Nephron (organoid): ENCODE results near the gene PRRG2.

Experiments used
- H3K27ac Mint-ChIP-seq, 3 experiments: 2 replicates each; pipeline ENCODE4 v1.8.0; 2020; ENCODE audit warnings: mixed read lengths in 3 of 3, mild to moderate bottlenecking in 2 of 3, moderate library complexity in 1 of 3
- H3K27me3 Mint-ChIP-seq: 2 replicates; pipeline ENCODE4 v1.8.0; 2021; ENCODE audit warnings: low read depth, mild to moderate bottlenecking, moderate library complexity, mixed read lengths
- H3K36me3 Mint-ChIP-seq: 2 replicates; pipeline ENCODE4 v1.8.0; 2020; ENCODE audit warnings: low read depth, mixed read lengths
- H3K4me1 Mint-ChIP-seq: 2 replicates; pipeline ENCODE4 v1.8.0; 2020; ENCODE audit warnings: mixed read lengths
- H3K4me3 Mint-ChIP-seq, 3 experiments: 2 replicates each; pipeline ENCODE4 v1.8.0; 2020; ENCODE audit warnings: mild to moderate bottlenecking in 3 of 3, mixed read lengths in 3 of 3, moderate library complexity in 2 of 3
- H3K9me3 Mint-ChIP-seq: 2 replicates; pipeline ENCODE4 v1.8.0; 2020; ENCODE audit warnings: mixed read lengths
- CTCF ChIP-seq, 3 experiments: fragments of 200-600 bp; sonication (generic); IDR thresholded peaks; one replicate each; pipeline ENCODE4 v1.5.0; 2021; ENCODE audit warnings: antibody characterized with exemption in 3 of 3; ENCODE audit not compliant: unreplicated experiment in 3 of 3

PRRG2 gene

DNA sequence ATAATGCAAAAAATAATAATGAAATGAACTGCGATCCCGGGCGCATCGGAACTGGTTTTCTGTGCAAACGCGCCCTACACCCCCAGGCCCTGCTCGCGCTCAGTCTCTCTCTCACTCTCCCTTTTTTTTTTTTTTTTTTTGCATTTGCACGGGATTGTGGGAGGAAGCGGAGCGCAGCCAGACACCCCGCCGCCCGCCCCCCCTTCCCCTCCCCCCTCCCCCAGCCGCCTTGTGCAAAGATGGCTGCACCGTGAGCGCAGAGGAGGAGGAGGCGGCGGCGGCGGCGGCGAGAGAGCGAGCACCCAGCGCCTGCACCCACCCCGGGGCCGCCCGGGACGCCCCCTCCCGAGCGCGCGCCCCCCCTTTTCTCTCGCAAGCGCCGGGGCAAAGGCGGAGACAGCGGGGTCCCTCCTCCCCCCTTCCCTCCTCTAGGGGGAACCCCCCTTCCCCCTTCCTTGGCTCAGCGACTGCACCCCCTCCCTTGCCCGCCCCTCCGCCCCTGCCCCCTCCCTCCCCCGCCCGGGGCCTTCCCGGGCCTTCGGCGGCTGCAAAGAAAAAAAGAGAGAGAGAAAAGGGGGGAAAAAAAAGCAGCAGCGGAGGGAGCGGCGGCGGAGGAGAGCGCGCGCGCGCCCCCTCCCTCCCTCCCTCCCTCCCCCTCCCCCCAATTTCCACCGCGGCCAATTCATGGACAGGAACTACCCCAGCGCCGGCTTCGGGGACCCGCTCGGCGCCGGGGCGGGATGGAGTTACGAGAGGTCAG is 10.0 kb downstream of the PRRG2 start, which contains the start of gene PRR12:
Gene PRR12 (plus strand): TSS at position 212 of the 760 bp plus-strand sequence. CDS start 473 bp downstream, at position 685.
- no peak for TF ChIP-seq CTCF (IDR thresholded peaks at IDR 0.05; ENCODE audit: unreplicated experiment in 3 of 3)
- Mint-ChIP-seq H3K9me3 (no peaks in the 10 kb centered on the region), H3K27me3 (peaks cover 4% of the 10 kb centered on the region), H3K4me1 (peaks cover 20% of the 10 kb centered on the region), H3K36me3 (peaks cover 10% of the 10 kb centered on the region), H3K27ac (peak within 1 kb of the TSS; percentile 94 to 95 (median 94)), H3K4me3 (peak within 1 kb of the TSS; percentile 85 to 88 (median 88))

DNA sequence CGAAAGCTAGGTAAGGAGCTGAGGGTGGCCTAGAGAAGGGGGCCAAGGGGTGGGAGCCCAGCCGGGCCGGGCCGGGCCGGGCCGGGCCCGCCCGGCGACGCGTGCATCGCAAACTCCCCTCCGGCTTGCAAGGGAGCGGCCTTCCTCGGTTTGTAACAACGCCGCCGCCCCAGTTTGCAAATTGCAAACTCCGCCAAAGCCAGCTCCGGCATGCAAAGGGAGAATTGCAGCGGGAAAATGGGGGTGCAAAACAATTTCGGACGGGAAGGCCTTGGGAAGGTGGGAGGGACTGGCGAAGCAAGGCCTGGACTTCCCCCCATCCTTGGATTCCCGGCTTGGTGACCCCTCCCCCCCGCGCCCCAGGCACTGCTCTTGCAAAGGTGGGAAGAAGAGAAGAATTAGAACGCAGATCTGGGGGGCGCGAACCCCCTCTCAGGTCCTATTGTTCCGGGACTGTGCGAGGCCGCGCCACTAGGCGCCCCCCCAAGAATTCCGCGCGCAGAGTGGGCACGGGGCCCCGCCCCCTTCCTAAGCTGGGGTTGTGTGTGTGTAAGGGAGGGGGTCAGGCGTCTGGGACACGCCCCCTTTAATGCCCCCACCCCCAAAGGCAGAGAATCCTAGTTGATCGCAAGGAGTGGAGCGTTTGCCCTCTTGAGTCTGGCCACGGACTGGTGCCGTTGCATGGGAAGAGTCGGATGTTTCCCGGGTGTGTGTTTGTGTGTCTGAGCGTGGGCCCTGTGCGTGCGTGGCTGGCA is 10.8 kb downstream of the PRRG2 start:
- peak overlapping the region; percentile 85 to 88 (median 88) for H3K4me3 Mint-ChIP-seq
- H3K27me3 Mint-ChIP-seq, result peaks cover 4% of the 10 kb centered on the region
- peaks cover 20% of the 10 kb centered on the region for H3K4me1 Mint-ChIP-seq
- peak overlapping the region; percentile 47 to 95 (median 85) for H3K27ac Mint-ChIP-seq
- no peak for TF ChIP-seq CTCF (IDR thresholded peaks at IDR 0.05; ENCODE audit: unreplicated experiment in 3 of 3)
- H3K9me3 Mint-ChIP-seq, result no peaks in the 10 kb centered on the region
- H3K36me3 Mint-ChIP-seq, result peaks cover 10% of the 10 kb centered on the region

DNA sequence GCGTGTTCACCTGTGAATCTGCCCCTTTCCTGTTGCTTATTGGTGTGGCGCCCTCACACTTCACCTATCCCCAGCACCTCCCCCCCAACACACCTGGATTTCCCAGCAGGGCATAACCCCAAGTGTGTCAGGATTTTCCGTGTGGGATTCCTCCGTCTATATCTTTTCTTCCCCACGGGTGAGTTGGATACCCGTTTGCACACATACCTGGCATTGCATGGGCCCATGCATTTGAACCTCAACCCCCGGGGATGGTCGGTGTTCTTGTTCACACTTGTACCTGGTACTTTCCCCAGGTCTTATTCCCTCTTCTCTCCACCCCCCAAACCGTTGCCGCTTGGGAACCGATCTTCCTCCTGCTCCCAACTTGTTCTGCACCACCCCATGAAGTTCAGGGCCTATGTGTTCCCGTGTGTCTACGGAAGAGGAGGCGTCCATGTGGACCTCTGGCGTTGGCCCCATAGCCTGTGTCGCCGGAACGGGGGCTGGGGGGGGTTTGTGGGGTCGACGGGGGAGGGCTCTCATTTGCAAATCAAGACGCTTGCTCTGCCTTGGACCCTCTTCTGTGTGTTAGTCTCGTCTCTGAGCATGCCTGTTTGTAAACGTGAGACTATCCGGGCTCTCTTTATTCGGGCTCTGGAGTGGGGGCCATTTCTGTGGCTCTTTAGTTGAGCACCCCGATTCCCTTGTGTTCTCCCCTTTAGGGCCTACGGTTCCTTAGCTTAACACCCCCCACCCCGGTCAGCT is 11.5 kb downstream of the PRRG2 start:
- peaks cover 10% of the 10 kb centered on the region for H3K36me3 Mint-ChIP-seq
- peak overlapping the region; percentile 85 to 88 (median 88) for H3K4me3 Mint-ChIP-seq
- no peak for TF ChIP-seq CTCF (IDR thresholded peaks at IDR 0.05; ENCODE audit: unreplicated experiment in 3 of 3)
- H3K4me1 Mint-ChIP-seq, result peaks cover 20% of the 10 kb centered on the region
- H3K9me3 Mint-ChIP-seq, result no peaks in the 10 kb centered on the region
- H3K27ac Mint-ChIP-seq, result peak overlapping the region; percentile 47 to 95 (median 85)
- peaks cover 4% of the 10 kb centered on the region for H3K27me3 Mint-ChIP-seq

GRCh38 chr19:49593233-49594113 is 12.4 kb downstream of the PRRG2 start:
- Mint-ChIP-seq H3K9me3 (no peaks in the 10 kb centered on the region), H3K27me3 (no peaks in the 10 kb centered on the region), H3K4me3 (peak overlapping the region; percentile 85 to 88 (median 88)), H3K36me3 (peaks cover 15% of the 10 kb centered on the region), H3K4me1 (peaks cover 20% of the 10 kb centered on the region), H3K27ac (peak overlapping the region; percentile 47 to 95 (median 85))
- TF ChIP-seq CTCF (IDR thresholded peaks at IDR 0.05; ENCODE audit: unreplicated experiment in 3 of 3), result no peak
